ENCODE measurements around the gene SRRM4. TPM values are rescaled to one million over a fixed set of nuclear protein-coding genes. Genes with fewer than 3 reads are reported as not detected.

SRRM4 gene
- total RNA-seq, 1 experiment from 2014 or later, result 0.96 TPM

GRCh38 chr12:119019166-119019565 is 37.8 kb downstream of the SRRM4 start (continued):
- no peak for TF ChIP-seq AFF4 (CRISPR knock-in tag; IDR thresholded peaks at IDR 0.05; ENCODE audit: borderline replicate concordance)
- TF ChIP-seq CREM (CRISPR knock-in tag; IDR thresholded peaks at IDR 0.05), result no peak
- no peak for TF ChIP-seq ZMAT4 (CRISPR knock-in tag; IDR thresholded peaks at IDR 0.05)
- TF ChIP-seq, protein P1, sequence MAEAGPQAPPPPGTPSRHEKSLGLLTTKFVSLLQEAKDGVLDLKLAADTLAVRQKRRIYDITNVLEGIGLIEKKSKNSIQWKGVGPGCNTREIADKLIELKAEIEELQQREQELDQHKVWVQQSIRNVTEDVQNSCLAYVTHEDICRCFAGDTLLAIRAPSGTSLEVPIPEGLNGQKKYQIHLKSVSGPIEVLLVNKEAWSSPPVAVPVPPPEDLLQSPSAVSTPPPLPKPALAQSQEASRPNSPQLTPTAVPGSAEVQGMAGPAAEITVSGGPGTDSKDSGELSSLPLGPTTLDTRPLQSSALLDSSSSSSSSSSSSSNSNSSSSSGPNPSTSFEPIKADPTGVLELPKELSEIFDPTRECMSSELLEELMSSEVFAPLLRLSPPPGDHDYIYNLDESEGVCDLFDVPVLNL (CRISPR knock-in tag; IDR thresholded peaks at IDR 0.05; ENCODE audit: borderline replicate concordance, low read depth), result no peak
- no peak for TF ChIP-seq E2F1 (CRISPR knock-in tag; IDR thresholded peaks at IDR 0.05)
- TF ChIP-seq, protein P2, sequence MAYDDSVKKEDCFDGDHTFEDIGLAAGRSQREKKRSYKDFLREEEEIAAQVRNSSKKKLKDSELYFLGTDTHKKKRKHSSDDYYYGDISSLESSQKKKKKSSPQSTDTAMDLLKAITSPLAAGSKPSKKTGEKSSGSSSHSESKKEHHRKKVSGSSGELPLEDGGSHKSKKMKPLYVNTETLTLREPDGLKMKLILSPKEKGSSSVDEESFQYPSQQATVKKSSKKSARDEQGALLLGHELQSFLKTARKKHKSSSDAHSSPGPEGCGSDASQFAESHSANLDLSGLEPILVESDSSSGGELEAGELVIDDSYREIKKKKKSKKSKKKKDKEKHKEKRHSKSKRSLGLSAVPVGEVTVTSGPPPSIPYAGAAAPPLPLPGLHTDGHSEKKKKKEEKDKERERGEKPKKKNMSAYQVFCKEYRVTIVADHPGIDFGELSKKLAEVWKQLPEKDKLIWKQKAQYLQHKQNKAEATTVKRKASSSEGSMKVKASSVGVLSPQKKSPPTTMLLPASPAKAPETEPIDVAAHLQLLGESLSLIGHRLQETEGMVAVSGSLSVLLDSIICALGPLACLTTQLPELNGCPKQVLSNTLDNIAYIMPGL (CRISPR knock-in tag; IDR thresholded peaks at IDR 0.05), result no peak

DNA sequence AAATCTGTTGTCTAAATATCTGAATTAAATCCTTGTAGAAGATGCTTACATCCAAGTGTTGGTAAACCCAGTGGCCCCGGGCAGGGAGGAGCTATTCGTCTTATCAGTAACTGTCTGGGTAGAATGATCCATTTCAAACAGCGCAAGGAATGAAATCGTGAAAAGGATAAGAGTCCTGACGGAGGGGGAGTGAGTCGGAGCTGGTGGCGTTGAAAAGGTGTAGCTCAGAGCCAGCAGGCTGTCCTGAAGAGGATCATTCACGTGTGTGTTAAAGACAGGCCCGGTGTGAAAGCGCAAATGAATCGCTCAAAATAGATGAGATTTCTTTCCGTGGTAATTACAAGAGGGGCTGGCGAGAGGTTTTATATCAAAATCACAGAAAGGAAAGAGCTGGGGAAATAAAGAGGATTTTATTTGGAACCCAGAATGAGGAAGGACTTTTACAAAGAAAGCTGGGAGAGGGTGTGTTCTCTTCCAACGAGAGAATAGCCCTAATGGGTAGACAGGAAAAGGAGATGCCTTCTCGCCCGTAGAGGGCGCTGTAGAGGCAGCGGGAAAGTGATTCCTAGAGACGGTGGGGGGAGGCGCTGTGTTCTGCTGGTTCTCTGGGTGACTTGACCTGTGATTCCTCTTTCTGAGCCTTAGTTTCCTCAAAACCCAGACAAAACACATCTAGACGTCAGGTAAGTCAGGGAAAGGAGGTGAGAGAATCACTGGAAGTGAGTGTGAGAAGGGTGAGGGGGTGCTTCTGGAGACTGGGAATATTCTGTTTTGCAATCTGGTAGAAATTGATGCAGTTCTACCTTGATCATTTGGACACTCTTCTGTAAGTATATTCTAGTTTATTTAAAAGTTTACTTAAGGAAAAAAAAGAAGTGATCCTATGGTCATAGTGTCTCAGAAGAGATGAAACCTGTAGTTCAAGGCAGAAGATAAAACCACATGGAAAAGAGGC is 39.3 kb downstream of the SRRM4 start:
- ATAC-seq, result peak; percentile 96
- CTCF ChIA-PET, result interaction anchor here (0.6 to 2.3 kb wide), 41 partner anchors 9 to 622 kb away, joined by 3 to 43 read pairs (median 4); partner anchors contain the start of gene SRRM4
- no peak overlapping the region for H3K27ac Mint-ChIP-seq

More for the DNA sequence above, 39.3 kb downstream of the SRRM4 start:
- TF ChIP-seq E2F1 (CRISPR knock-in tag; IDR thresholded peaks at IDR 0.05), result no peak
- no peak for TF ChIP-seq NFYB (CRISPR knock-in tag; conservative IDR thresholded peaks at IDR 0.05; ENCODE audit: low read depth)
- TF ChIP-seq, protein P3, sequence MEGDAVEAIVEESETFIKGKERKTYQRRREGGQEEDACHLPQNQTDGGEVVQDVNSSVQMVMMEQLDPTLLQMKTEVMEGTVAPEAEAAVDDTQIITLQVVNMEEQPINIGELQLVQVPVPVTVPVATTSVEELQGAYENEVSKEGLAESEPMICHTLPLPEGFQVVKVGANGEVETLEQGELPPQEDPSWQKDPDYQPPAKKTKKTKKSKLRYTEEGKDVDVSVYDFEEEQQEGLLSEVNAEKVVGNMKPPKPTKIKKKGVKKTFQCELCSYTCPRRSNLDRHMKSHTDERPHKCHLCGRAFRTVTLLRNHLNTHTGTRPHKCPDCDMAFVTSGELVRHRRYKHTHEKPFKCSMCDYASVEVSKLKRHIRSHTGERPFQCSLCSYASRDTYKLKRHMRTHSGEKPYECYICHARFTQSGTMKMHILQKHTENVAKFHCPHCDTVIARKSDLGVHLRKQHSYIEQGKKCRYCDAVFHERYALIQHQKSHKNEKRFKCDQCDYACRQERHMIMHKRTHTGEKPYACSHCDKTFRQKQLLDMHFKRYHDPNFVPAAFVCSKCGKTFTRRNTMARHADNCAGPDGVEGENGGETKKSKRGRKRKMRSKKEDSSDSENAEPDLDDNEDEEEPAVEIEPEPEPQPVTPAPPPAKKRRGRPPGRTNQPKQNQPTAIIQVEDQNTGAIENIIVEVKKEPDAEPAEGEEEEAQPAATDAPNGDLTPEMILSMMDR (IDR thresholded peaks at IDR 0.05), result peak; percentile 85
- no peak for TF ChIP-seq ZNF138 (CRISPR knock-in tag; conservative IDR thresholded peaks at IDR 0.05)
- no peak for TF ChIP-seq TEAD4 (CRISPR knock-in tag; IDR thresholded peaks at IDR 0.05)
- peaks cover 38% of the 10 kb centered on the region for H3K4me1 Mint-ChIP-seq
- DNase-seq (ENCODE audit: low spot score), result peak; percentile 93
- POLR2A ChIA-PET, result no interaction called here
- H3K9me3 Mint-ChIP-seq, result no peaks in the 10 kb centered on the region
- H3K36me3 Mint-ChIP-seq, result no peaks in the 10 kb centered on the region
- H3K4me3 Mint-ChIP-seq, result peak overlapping the region; percentile 53
- H3K27me3 Mint-ChIP-seq (ENCODE audit: low read depth), result no peaks in the 10 kb centered on the region

All from WTC11 (cell line).